ENCODE measurements around the gene FOXS1. TPM values are rescaled to one million over a fixed set of nuclear protein-coding genes. Genes with fewer than 3 reads are reported as not detected.

Gene FOXS1
- total RNA-seq, 1 donor from 2014 or later = 26.0 TPM

DNA sequence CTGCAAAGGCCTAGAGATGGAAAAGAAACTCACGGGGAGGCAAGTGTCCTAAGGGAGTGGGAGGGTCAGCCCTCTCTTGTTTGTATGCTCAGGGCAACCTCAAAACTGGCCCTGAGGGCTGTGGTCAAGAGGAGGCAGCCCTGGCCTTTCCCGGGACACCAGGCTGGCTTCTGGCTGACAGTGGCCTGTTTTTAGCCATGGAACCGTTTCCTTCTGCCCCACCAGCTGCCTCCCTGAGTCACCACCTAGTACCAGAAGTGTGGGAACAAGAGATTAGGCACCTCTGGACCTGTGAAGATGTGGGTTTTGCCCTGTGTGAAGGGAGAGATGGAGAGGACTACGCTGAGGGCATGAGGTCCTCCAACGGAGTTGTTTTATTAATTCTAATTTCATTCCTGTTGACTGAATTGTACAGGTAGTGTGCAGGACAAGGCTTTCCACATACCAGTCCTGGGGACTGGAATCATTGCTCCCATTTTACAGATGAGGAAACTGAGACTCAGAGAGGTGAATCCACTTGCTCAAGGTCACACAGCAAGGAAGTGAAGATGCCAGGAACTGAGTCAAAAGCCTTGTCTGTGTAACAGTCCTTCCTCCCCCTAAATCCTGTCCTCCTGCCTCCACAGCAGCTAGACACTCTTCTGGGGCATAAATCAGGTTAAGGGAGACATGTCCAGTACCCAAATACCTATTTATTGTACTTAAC lies 5.5 kb downstream of the FOXS1 start:
- H3K79me2 ChIP-seq (ENCODE audit: insufficient read depth, low read length) = peaks cover 10% of the 10 kb centered on the region
- Mint-ChIP-seq H3K27me3 (ENCODE audit: low read depth, unreplicated experiment) (no peaks in the 10 kb centered on the region), H3K4me3 (ENCODE audit: unreplicated experiment) (no peak overlapping the region), H3K4me1 (ENCODE audit: low read depth, unreplicated experiment) (peaks cover 53% of the 10 kb centered on the region), H3K36me3 (ENCODE audit: low read depth, unreplicated experiment) (no peaks in the 10 kb centered on the region), H3K27ac (ENCODE audit: unreplicated experiment) (no peak overlapping the region), H3K9me3 (ENCODE audit: unreplicated experiment) (peaks cover 3% of the 10 kb centered on the region)
- FAIRE-seq (no peak), DNase-seq (ENCODE audit: low read depth) (no peak)
- peaks cover 80% of the 10 kb centered on the region for H3K4me1 ChIP-seq (ENCODE audit: insufficient read depth, low read length)
- H3K4me2 ChIP-seq (ENCODE audit: low read length) = no peak overlapping the region
- no peak overlapping the region for H3K4me3 ChIP-seq (ENCODE audit: insufficient read depth, low read depth, low read length)
- TF ChIP-seq CTCF (IDR thresholded peaks at IDR 0.05; ENCODE audit: insufficient read depth, low read depth, low read length) = no peak
- TF ChIP-seq EZH2 (IDR thresholded peaks at IDR 0.05; ENCODE audit: insufficient read depth, low read length) = no peak
- no peaks in the 10 kb centered on the region for H3K36me3 ChIP-seq (ENCODE audit: insufficient read depth, low read length)
- H3K27me3 ChIP-seq (ENCODE audit: insufficient read depth, low read length) = no peaks in the 10 kb centered on the region
- no peaks in the 10 kb centered on the region for H4K20me1 ChIP-seq (ENCODE audit: insufficient read depth, low read length)
- H3K9ac ChIP-seq (ENCODE audit: low read length) = no peak overlapping the region
- H3K9me3 ChIP-seq (ENCODE audit: insufficient read depth, low read depth, low read length) = no peaks in the 10 kb centered on the region
- H2AFZ ChIP-seq (ENCODE audit: low read depth, low read length) = no peak overlapping the region
- H3K27ac ChIP-seq (ENCODE audit: low read depth, low read length) = no peak overlapping the region

GRCh38 chr20:31838646-31839292 lies 6.6 kb downstream of the FOXS1 start:
- no peak overlapping the region for H3K4me3 Mint-ChIP-seq (ENCODE audit: unreplicated experiment)
- Histone ChIP-seq H3K27me3 (ENCODE audit: insufficient read depth, low read length) (no peaks in the 10 kb centered on the region), H4K20me1 (ENCODE audit: insufficient read depth, low read length) (no peaks in the 10 kb centered on the region), H3K36me3 (ENCODE audit: insufficient read depth, low read length) (no peaks in the 10 kb centered on the region), H3K4me2 (ENCODE audit: low read length) (peak overlapping the region; percentile 69), H3K9me3 (ENCODE audit: insufficient read depth, low read depth, low read length) (no peaks in the 10 kb centered on the region), H3K27ac (ENCODE audit: low read depth, low read length) (no peak overlapping the region), H3K79me2 (ENCODE audit: insufficient read depth, low read length) (peaks cover 5% of the 10 kb centered on the region), H3K4me3 (ENCODE audit: insufficient read depth, low read depth, low read length) (no peak overlapping the region), H3K9ac (ENCODE audit: low read length) (no peak overlapping the region), H3K4me1 (ENCODE audit: insufficient read depth, low read length) (peaks cover 74% of the 10 kb centered on the region), H2AFZ (ENCODE audit: low read depth, low read length) (no peak overlapping the region)
- no peak overlapping the region for H3K27ac Mint-ChIP-seq (ENCODE audit: unreplicated experiment)
- TF ChIP-seq EZH2 (IDR thresholded peaks at IDR 0.05; ENCODE audit: insufficient read depth, low read length) (no peak), CTCF (IDR thresholded peaks at IDR 0.05; ENCODE audit: insufficient read depth, low read depth, low read length) (no peak)
- DNase-seq (ENCODE audit: low read depth) = no peak
- FAIRE-seq = no peak
- H3K4me1 Mint-ChIP-seq (ENCODE audit: low read depth, unreplicated experiment) = peaks cover 50% of the 10 kb centered on the region
- H3K27me3 Mint-ChIP-seq (ENCODE audit: low read depth, unreplicated experiment) = no peaks in the 10 kb centered on the region
- H3K9me3 Mint-ChIP-seq (ENCODE audit: unreplicated experiment) = no peaks in the 10 kb centered on the region
- no peaks in the 10 kb centered on the region for H3K36me3 Mint-ChIP-seq (ENCODE audit: low read depth, unreplicated experiment)
